ENCODE measurements around the gene TAF4.
"Not testable (repeated sequence)": the region's sequence is repeated elsewhere in the genome, so short reads cannot be mapped to it uniquely, and the experiment has no call there.

Gene TAF4

DNA sequence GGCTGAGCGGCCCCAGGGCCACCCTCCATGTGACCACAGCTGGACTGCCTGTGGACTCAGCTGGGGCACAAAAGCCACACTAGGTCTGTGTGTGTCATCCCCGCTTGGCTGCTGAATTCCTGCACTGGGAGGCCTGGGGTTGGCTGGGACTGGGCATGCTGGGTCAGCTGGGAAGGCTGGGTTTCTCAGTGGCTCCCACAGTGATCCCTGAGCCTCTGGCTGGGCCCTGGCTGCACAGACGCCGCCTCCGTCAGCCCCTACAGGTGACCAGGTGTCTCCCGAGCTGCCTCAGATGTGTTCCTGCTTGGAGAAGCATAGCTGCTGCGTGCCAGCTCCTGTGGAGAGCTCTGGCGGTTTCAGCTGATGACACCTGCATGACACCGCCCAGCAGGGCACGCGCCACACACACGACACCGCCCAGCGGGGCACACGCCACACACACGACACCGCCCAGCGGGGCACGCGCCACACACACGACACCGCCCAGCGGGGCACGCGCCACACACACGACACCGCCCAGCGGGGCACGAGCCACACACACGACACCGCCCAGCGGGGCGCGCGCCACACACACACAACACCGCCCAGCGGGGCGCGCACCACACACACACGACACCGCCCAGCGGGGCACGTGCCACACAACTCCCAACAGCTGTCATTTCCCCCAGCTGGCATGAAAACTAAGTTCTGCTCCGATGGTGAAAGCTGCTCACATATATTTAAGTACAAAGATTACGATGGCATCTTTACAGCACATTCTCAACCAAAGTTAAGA lies 88.8 kb downstream of the TAF4 start:
- DNase-seq: no peak

GRCh38 chr20:61976263-61976643 lies 89.4 kb downstream of the TAF4 start:
- no peak for DNase-seq

DNA sequence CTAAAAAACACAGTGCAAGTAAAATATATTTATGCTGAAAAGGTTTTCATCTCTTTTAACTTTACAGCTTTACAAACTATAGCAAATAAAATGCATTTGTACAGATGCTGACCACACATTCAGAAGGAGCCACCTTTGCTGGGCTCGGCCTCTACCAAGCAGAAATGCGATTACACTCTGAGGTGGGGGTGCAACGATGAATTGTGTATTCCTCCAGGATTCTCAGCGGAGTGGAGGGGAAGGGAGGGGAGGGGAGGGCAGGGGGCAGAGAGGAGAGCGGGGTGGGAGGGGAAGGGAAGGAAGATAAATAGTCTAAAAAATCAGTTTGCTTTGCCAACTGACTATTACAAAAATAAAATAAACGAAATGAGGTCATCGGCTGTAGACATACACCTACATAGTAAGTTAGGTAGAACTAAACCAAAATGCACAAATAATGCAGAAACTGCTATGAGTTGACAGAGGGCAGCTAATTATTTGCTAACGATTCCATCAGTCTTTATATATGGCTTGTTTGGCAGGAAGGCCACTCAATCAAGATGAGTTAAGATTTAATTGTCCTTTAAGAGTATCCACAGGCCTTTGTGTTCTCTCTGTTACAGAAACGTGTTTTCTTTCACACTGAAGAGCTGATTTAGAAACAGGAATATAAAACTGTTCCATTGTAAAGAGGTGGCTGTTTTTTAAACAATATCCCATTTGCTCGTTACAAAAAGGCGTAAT lies 90.1 kb downstream of the TAF4 start:
- DNase-seq: no peak

GRCh38 chr20:61974357-61974665 lies 91.4 kb downstream of the TAF4 start:
- no peak for DNase-seq

DNA sequence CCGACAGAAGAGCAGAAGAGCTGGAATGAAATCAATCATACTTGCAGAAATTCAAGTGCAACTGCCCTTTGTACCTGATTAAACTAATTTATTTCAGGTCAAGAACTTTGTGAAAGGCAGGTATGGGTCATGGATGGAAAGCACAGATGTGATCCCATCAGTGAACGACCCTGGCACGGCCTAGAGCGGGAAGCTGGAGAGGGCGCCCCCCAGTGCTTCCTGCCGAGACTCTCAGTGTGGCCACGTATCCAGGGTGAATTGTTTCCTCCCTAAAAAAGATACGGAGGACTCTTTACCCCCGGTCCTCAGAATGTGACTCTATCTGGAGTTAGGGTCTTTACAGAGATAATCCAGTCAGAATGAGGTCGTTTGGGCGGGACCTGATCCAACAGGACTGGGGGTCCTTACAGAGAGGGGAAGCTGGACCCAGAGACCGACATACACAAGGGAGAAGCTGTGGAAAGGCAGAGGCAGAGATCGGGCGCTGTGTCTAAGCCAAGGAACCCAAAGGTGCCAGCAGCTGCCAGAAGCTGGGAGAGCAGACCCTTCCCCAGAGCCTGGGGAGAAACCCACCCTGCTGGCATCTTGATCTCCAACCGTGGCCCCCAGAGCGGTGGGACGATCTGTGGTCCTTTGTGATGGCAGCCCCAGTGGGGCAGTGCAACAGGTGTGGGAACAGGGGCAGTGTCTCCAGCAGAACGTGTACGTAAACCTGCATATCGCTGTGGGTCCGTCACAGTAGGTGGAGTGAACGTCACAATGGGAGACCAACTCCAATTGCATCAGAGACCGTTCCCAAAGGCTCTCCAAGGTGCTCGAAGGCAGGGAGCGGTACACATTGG lies 91.9 kb downstream of the TAF4 start:
- no peak for DNase-seq

- no peak for DNase-seq
Observed at GRCh38 chr20:61972636-61973508, 92.8 kb downstream of the TAF4 start.

GRCh38 chr20:61971595-61971994 lies 94.1 kb downstream of the TAF4 start:
- DNase-seq: not testable (repeated sequence)

- DNase-seq: no peak
Observed at GRCh38 chr20:61970357-61970756, 95.3 kb downstream of the TAF4 start.

GRCh38 chr20:61969806-61970205 lies 95.9 kb downstream of the TAF4 start:
- no peak for DNase-seq

DNA sequence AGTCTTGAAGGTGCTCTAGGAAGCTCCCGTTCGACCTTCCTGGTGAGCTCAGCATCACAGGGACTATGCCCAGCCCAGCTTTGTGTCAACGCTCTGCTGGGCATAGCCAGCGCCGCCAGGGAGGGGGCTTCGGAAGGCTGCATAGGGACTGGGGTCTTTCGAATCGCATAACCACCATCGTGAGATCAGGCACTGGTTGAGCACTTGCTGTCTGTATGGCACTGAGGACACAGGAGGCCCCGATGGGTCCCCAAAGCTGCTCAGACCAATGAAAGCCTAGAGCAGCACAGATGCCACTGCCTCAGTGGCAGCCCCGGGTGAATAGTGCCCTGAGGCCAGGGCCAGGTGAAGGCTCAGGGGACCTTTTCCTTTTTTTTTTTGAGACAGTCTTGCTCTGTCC lies 96.7 kb downstream of the TAF4 start:
- no peak for DNase-seq

GRCh38 chr20:61968036-61968810 lies 97.5 kb downstream of the TAF4 start:
- DNase-seq: no peak

DNA sequence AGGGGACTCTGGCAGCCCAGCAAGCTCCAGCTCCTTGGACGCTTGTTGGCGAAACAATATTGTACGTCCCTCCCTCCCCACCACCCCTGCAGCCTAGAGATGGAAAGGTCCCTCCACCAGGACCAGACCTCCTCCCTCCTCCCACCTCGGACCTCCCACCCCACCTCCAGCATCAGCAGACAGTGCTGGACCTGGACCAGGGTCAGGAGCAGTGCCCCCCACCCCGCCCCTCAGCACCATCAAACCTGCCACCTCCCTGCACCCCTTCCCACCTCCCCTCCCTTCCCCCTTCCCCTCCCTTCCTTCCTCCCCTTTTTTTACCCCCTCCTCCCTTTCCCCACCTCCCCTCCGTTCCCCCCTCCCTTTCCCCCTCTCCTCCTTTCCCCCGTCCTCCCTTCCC lies 98.4 kb downstream of the TAF4 start:
- no peak for DNase-seq

DNA sequence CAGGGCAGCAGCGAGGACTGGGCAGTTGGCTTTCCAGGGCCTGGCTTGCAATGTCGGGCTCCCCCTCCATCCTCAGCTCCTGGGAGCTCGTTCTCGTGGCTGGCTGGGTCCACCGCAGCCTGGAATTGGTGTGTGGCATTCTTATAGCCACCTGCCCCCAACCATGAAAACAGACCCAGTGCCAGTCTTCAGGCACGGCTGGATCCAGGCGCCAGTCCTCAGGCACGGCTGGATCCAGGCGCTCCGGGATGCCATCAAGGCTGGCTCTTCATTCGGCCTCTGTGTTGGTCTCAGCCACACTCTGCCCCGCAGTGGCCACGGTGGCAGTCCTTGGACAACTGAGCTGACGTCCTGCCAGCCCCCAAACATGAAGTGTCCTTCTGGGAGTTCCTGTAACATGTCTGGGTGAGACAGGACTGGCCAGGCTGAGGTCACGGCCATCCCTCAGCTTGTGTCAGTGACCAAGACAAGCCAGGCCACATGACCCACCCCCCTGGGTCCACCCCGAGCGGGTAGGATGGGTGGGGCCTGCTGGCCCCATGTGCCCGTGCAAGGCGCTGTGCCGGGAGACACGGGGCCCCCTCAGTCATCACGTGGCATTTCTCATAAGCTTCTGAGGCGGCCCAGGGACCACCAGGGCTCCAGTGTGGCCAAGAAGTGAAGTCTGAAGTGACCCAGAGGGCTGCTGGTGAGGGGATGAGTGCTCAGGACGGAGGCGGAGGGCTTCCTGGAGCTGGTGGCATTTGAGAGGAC lies 99.0 kb downstream of the TAF4 start:
- no peak for DNase-seq

DNA sequence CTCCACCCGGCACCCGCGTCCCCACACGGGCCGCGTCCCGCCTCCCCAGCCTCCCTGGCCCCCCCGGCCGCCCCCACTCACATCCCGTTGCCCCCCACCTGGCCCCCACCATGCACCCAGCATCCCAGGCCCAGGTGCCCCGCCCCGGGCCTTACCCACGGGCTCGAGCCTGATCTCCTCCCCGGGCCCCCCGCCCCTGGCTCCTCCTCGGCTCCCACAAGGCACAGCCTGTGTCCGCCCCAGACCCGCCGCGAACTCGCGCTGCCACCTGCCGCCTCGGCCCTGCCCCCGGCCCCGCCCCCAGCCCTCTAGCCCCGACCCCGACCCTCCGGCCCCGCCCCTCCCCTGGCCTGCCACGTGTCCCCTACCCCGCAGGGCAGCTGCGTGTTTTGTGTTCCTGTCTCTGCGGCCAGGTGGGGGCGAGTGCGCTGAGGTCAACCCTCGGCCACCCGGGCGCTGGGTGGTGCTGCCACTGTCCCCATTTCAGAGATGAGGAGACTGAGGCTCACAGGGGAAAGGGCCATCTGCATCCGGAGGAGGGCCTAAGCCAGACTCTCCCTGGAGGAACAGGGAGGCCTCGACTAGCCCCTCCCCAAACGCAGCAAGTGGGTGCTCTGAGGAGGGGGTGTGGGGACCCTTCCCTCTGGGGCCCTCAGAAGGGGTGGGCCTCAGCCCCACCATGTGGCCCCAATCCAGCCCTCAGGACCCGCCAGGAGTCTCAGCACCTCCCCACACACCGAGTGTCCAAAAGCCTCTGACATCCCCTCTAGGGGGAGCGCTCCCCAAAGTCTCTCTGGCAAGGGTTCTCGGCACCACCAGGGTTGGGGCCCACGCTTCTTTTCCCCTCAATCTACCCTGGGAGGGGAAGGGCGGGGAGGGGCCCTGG lies 99.8 kb downstream of the TAF4 start:
- DNase-seq: no peak

DNA sequence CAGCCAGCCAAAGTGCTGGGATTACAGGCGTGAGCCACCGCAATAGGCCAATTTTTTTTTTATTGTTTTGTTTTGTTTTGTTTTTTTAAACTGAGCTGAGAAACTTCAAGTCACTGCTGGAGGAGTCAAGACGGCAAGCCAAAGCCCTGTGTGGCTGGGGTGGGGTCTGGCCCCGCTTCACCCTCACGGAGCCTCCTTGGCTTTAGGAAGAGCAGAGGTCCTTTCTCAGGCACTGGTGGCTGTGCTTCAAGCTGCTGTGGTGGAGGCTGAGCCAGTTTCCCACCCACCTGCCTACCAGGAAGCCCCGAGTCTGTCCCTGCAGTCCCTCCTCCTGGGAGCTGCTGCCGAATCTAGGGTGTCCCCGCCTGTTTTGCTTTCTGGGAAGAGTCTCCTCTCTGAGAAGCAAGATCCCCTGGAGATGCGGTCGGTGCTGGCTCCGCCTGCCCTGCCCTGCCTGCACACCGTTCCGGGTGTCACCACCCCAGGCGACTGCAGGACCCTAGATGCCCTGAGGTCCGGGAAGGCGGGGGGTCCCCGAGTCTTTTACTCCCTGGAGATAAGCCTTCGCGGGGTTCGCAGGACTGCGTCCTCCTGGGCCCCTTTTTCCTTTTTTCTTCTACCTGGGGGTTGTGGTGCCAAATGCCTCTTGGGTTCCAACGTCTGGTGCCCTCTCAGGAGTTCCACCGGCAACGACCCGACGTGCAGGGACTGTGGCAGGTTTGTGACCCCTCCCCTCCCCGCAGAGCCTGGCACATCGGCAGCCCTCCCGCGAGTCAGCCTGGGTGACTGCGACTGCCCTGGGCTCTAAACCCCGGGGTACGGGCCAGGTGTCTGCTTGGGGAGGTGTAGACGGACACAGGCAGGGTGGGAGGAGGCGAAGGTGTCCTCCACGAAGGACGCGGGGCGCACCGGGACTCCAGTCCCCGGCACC lies 100.7 kb downstream of the TAF4 start:
- DNase-seq: no peak

- no peak for DNase-seq
Observed at GRCh38 chr20:61963885-61964674, 101.6 kb downstream of the TAF4 start.

- no peak for DNase-seq
Observed at GRCh38 chr20:61963149-61963548, 102.5 kb downstream of the TAF4 start.

DNA sequence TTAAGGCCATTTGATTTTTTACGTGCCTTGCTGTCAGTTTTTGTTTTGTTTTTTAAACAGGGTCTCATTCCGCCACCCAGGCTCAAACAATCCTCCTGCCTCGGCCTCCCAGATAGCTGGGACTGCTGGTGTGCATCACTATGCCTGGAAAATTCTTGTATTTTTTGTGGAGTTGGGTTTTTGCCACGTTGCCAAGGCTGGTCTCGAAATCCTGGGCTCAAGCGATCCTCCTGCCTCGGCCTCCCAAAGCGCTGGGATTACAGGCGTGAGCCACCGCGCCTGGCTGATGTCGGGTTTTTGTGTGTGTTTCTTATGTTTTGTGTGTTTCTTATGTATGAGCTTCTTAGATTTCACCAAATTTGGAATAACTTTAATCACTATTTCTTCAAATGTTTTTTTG lies 104.8 kb downstream of the TAF4 start:
- no peak for DNase-seq

Data from CD4-positive, alpha-beta T cell treated with Interleukin-4 for 4 hours (primary cell).